GM03348 (cell line): ENCODE data around the gene LHFPL3.
A peak's percentile ranks its signal among the peaks of the same experiment; 100 is the strongest.
"Not testable (repeated sequence)": the region's sequence is repeated elsewhere in the genome, so short reads cannot be mapped to it uniquely, and the experiment has no call there.

ENCODE experiments used
- DNase-seq: peaks from one replicate; pipeline ENCODE4 v3.0.0; 2012; ENCODE audit warnings: low spot score

The LHFPL3 gene

GRCh38 chr7:104933521-104933988 lies 605.2 kb downstream of the LHFPL3 start:
- no peak for DNase-seq

GRCh38 chr7:104934665-104935064 lies 606.3 kb downstream of the LHFPL3 start:
- no peak for DNase-seq

GRCh38 chr7:104935276-104935675 lies 606.9 kb downstream of the LHFPL3 start:
- DNase-seq = no peak

- DNase-seq = no peak
Observed at GRCh38 chr7:104936546-104936945, 608.1 kb downstream of the LHFPL3 start.

- not testable (repeated sequence) for DNase-seq
Observed at GRCh38 chr7:104937489-104937888, 609.1 kb downstream of the LHFPL3 start.

- no peak for DNase-seq
Observed at GRCh38 chr7:104938741-104939390, 610.5 kb downstream of the LHFPL3 start.

GRCh38 chr7:104940023-104940710 lies 611.8 kb downstream of the LHFPL3 start:
- DNase-seq = no peak

GRCh38 chr7:104943502-104944343 lies 615.3 kb downstream of the LHFPL3 start:
- DNase-seq = no peak

GRCh38 chr7:104945599-104945956 lies 617.2 kb downstream of the LHFPL3 start:
- DNase-seq = no peak

- DNase-seq = no peak
Observed at GRCh38 chr7:104946338-104946737, 617.9 kb downstream of the LHFPL3 start.

- no peak for DNase-seq
Observed at GRCh38 chr7:104950006-104950405, 621.6 kb downstream of the LHFPL3 start.

- DNase-seq = peak; percentile 64
Observed at GRCh38 chr7:104950754-104951153, 622.4 kb downstream of the LHFPL3 start.

GRCh38 chr7:104951546-104951945 lies 623.1 kb downstream of the LHFPL3 start:
- peak; percentile 25 for DNase-seq

GRCh38 chr7:104955276-104955675 lies 626.9 kb downstream of the LHFPL3 start:
- DNase-seq = no peak
